HG03439 (cell line): ENCODE measurements around the gene ACSM2B.
"Not testable (repeated sequence)": the region's sequence is repeated elsewhere in the genome, so short reads cannot be mapped to it uniquely, and the experiment has no call there.

ENCODE experiments used
- ATAC-seq: cut with Tn5 transposase; IDR thresholded peaks from one replicate; pipeline ENCODE4 v1.9.1; 2021; ENCODE audit warnings: mild to moderate bottlenecking, moderate library complexity; ENCODE audit not compliant: unreplicated experiment

ACSM2B gene

DNA sequence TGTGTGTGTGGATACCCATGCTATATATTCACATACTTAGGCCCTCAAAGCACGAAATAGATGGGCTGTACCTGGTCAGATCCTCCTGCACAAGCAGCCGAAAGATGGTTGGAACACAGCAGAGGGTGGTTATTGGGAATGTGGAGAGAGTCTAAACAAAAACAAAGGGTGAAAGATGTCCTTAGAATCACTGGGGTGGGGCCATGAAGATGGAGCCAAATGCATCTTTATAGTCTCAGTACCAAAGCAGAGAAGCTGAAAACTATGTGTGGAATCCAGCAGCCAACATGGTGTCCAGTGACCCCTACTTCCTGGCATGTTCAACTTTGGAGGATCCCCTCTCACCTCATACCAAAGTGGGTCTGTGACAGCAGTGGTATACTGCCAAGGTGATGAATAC, 19.5 kb upstream of the ACSM2B start:
- not testable (repeated sequence) for ATAC-seq

- not testable (repeated sequence) for ATAC-seq
Measured at GRCh38 chr16:20595068-20595467, 18.9 kb upstream of the ACSM2B start.

DNA sequence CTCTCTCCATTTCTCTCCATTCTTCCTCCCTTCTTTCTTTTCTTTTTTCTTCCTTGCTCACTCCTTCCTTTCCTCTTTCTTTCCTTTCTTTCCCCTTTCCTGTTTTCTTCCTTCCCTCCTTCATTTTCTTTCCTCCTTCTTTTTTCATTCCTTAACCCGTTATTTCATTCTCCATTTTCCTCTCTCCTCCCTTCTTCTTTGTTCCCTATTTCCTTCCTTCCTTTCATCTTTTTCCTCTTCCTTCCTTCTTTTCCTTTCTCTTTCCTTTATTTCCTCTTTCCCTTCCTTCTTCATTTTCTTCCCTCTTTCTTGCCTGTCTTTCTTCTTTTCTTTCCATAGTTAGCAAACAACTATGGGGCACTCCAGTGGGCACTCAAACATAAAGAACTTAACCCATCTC, 16.6 kb upstream of the ACSM2B start:
- ATAC-seq, result not testable (repeated sequence)

- ATAC-seq, result not testable (repeated sequence)
Measured at GRCh38 chr16:20589486-20589885, 13.3 kb upstream of the ACSM2B start.

GRCh38 chr16:20587645-20588074, 11.5 kb upstream of the ACSM2B start:
- ATAC-seq, result not testable (repeated sequence)

DNA sequence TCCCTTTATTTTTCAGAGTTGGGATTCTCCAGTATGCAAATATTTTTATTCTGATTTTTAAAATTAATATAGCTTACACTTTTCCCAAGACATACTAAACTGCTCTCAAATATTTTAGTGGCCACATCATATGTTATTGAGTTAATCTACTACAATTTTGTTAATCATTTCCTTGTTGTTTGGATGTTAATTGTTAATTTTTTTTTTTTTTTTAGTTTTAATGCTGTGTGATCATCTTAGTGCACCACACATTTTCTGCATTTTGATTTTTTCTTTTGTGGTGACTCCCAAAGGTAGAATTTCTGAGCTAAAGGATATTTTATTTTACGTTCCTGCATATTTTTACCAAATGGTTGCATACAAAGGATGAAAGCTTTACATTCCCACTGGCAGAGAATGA, 10.5 kb upstream of the ACSM2B start:
- ATAC-seq, result not testable (repeated sequence)

GRCh38 chr16:20586112-20586511, 9.9 kb upstream of the ACSM2B start:
- not testable (repeated sequence) for ATAC-seq

GRCh38 chr16:20580487-20581259, 4.5 kb upstream of the ACSM2B start:
- ATAC-seq, result not testable (repeated sequence)

DNA sequence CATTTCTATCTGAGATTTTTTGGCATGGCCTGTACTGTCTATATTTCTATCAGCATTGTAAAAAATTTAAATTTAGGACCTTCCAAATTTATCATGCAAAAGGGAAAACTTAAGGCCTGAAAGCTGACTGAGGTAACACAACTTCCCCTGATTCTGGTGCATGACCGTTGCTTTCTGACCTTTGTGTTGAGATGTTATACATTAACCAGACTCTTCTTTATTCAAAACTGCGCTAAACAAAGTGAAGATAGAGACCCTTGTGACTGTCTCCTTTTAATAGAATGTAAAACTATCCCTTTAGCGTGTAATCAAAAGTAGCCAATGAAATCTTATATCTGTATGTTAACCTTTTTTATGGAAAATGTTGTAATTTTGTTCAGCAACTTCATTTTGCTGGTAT, 1.9 kb upstream of the ACSM2B start:
- ATAC-seq, result not testable (repeated sequence)

- not testable (repeated sequence) for ATAC-seq
Measured at GRCh38 chr16:20569117-20569651, 7.0 kb downstream of the ACSM2B start.

- no peak for ATAC-seq
Measured at GRCh38 chr16:20568404-20568803, 7.8 kb downstream of the ACSM2B start.

GRCh38 chr16:20566864-20567263, 9.3 kb downstream of the ACSM2B start:
- ATAC-seq, result no peak

- ATAC-seq, result not testable (repeated sequence)
Measured at GRCh38 chr16:20565334-20565733, 10.8 kb downstream of the ACSM2B start.

- ATAC-seq, result not testable (repeated sequence)
Measured at GRCh38 chr16:20564218-20564617, 11.9 kb downstream of the ACSM2B start.

DNA sequence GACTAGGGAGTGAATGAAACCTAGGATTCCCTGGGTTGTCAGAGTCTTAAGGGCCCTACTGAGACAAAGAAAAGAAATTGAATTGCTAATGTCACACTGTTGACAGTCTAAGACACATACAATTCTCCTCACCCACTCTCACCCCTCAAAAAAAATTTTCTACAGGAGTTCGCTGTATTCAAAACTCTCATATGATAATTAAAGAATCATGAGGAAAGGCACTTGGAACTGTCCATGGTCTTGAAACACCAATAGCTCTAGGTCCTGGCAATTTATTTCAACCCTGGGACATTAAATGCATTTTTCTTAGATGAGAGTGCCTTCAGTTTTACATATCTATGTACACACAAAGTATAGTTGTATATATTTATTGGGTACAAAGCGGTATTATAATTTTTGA, 20.5 kb downstream of the ACSM2B start:
- not testable (repeated sequence) for ATAC-seq

GRCh38 chr16:20554689-20555088, 21.5 kb downstream of the ACSM2B start:
- ATAC-seq, result not testable (repeated sequence)

DNA sequence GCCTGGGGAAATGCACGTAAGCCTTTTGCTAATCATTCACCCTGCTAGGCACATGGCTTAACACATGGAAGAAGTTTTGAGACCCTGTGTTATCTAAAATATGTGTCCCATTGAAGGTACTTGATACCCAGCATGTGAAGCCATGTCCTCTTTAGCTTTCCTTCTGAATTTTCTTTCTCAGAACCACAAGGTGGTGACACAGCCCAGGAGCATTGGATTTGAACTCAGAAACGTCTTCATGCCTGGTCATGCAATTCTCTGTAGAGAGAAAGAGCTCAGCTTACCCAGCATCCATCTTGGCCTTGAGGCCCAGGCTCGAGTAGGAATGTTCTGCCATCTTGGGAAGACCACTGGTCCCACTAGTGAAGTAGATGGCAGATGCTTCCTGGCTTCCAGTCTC, 22.7 kb downstream of the ACSM2B start:
- ATAC-seq, result not testable (repeated sequence)

DNA sequence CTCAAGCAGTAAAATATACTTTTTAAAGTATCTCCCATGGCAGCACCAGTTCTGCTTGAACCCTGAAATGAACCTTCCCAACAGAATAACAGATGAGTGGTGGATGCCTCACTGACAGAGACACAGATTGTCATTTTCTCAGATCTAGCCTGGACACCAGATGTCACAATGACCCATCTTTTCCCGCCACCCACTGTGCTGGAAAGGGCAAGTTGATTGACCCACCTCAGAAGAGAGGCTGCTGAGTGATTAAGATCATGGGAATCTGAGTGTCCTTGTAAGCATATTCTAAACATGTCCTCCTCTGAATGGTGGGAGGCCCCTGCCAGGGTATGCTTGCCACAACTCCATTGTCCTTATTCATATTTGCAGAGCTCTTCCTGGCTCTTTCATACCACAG, 29.2 kb downstream of the ACSM2B start:
- ATAC-seq, result not testable (repeated sequence)

- not testable (repeated sequence) for ATAC-seq
Measured at GRCh38 chr16:20546278-20546853, 29.8 kb downstream of the ACSM2B start.

- ATAC-seq, result not testable (repeated sequence)
Measured at GRCh38 chr16:20540603-20541316, 35.4 kb downstream of the ACSM2B start.

DNA sequence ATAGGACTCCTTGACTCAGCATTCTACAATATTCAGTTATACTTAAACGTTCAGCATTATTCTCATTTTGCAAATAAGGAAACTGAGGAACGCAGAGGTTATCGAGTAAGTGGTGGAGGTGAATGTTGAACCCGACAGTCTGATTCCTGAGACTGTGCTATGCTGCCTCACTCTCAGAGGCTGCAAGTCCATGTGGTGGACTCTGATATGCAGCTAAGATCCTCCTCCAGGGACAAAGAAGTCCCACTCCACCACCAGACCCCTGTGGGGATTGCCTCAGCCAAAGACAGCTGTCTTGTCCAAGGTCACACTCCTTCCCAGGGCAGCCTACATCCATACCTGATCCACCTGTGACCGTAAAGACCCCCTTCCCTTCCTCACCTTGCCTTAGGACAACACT, 37.5 kb downstream of the ACSM2B start:
- no peak for ATAC-seq
